Ovary (tissue), 10 donors: ENCODE measurements around the gene UBE3C. TPM values are rescaled to one million over a fixed set of nuclear protein-coding genes. Genes with fewer than 3 reads are reported as not detected.

Experiments
- DNase-seq, 5 donors: peaks; one replicate each; pipeline ENCODE4 v3.0.0-alpha.2; 2019 to 2020
- H3K27ac ChIP-seq, 2 donors: fragments of 200-600 bp; one replicate each; pipeline versions ENCODE4 v1.5.1 to v1.8.0; 2019 to 2022
- H3K27me3 ChIP-seq: fragments of 200-600 bp; one replicate; pipeline ENCODE4 v1.8.0; 2022
- H3K36me3 ChIP-seq: fragments of 200-600 bp; sonication (generic); one replicate; pipeline ENCODE4 v1.5.1; 2019
- H3K4me1 ChIP-seq: one replicate; pipeline ENCODE4 v1.8.1; 2013; ENCODE audit warnings: mild to moderate bottlenecking, moderate library complexity; ENCODE audit not compliant: insufficient read depth
- H3K4me3 ChIP-seq: fragments of 200-600 bp; sonication (generic); one replicate; pipeline ENCODE4 v1.5.1; 2017
- H3K9me3 ChIP-seq, 2 donors: fragments of 200-600 bp in 1 of 2; sonication (generic) in 1 of 2; one replicate each; pipeline versions ENCODE4 v1.5.1 to v1.8.1; 2013 to 2019; ENCODE audit warnings: mild to moderate bottlenecking in 1 of 2, moderate library complexity in 1 of 2
- CTCF ChIP-seq, 3 donors: fragments of 450-650 bp in 2 of 3; fragments of 200-600 bp in 1 of 3; IDR thresholded peaks; one replicate each; pipeline versions ENCODE4 v1.5.1 to v1.8.0; 2016 to 2022; ENCODE audit warnings: antibody characterized with exemption in 3 of 3, mild to moderate bottlenecking in 1 of 3
- EP300 ChIP-seq: sonication (generic); formaldehyde crosslinking; IDR thresholded peaks from one replicate; pipeline ENCODE4 v1.6.1; 2017; ENCODE audit warnings: antibody characterized with exemption
- POLR2A ChIP-seq: fragments of 450-650 bp; IDR thresholded peaks from one replicate; pipeline ENCODE4 v1.6.1; 2017; ENCODE audit warnings: antibody characterized with exemption, mild to moderate bottlenecking, moderate library complexity
- WGBS, 3 donors: extraction: QIAGEN DNeasy Blood & Tissue Kit in 1 of 3; methylation state at CpG; one replicate each; pipeline versions ENCODE4 v1.1.5 to v1.1.7; 2013 to 2017; 5-methylcytosine and 5-hydroxymethylcytosine counted together
- intact Hi-C, 4 donors: fragments of 100-400 bp; cut with DNase I; formaldehyde crosslinking; loops; one replicate each; pipeline versions ENCODE4 v1.11.0 to v1.15.1; 2022 to 2023
- long read RNA-seq, 3 donors: library from polyadenylated mRNA in 2 of 3; unstranded in 2 of 3; transcript quantifications; one replicate each; pipeline ENCODE4 v2.0.0 and lab custom pipeline, GENCODE V29; 2021 to 2026
- polyA plus RNA-seq, 2 donors: library from polyadenylated mRNA; stranded (reverse); fragments of 200-250 nt in 1 of 2; fragments of 350-450 nt in 1 of 2; fragmentation: Illumina TruSeq in 1 of 2; extraction: RNeasy Lipid Tissue Mini Kit (QIAGEN cat#74804) in 1 of 2; gene quantifications; one replicate each; pipeline ENCODE4 v1.2.3, GENCODE V29; 2013 to 2014
- total RNA-seq, 7 donors: library from RNA; depleted of rRNA in 2 of 7; stranded (reverse); fragments of >200 nt in 2 of 7; fragmentation: NEBNext Ultra II Directional in 3 of 7; extraction: Animal tissue kit (Norgen Biotek cat#: 25700) in 3 of 7; gene quantifications; one replicate each; pipeline versions ENCODE4 v1.1.0 to v1.2.4, GENCODE V29; 2016 to 2023
- donor health status: DM: no; HTN: no; CAD: no; lungs with moderate emphysema.
- donor health status: DM: no; HTN: no; CAD: no.
- donor health status: Bipolar disorder and iron deficiency.
- donor health status: DM: yes; HTN: yes; CAD: no.
- donor health status: DM: no; HTN: no; CAD: no.
- donor health status: DM: yes; HTN: yes; CAD: no.

The UBE3C gene
- total RNA-seq: 10 to 100 TPM; 41.9 to 62.7 (median 47.5) TPM
- 10 to 100 TPM; 21.5 to 40.3 TPM for polyA plus RNA-seq
- long read RNA-seq, donor 1, partial matches to known transcripts: 4 of 18 reads
- long read RNA-seq, donor 1, other reads (novel, unspliced or antisense): 12 of 18 reads
- long read RNA-seq, donor 2, full-length matches to known transcripts: 3 of 3 reads
- long read RNA-seq, donor 2, partial matches to known transcripts: 0 of 3 reads
- long read RNA-seq, donor 2, other reads (novel, unspliced or antisense): 0 of 3 reads
- long read RNA-seq, donor 3, full-length matches to known transcripts: 62 of 84 reads
- long read RNA-seq, donor 3, partial matches to known transcripts: 9 of 84 reads
- long read RNA-seq, donor 3, other reads (novel, unspliced or antisense): 13 of 84 reads

- no peaks in the 10 kb centered on the region for H3K36me3 ChIP-seq
- peak within 1 kb of the TSS; percentile 64 for H3K4me3 ChIP-seq
- peaks cover 13% of the 10 kb centered on the region for H3K4me1 ChIP-seq
- WGBS, 3 donors: 1% methylated on average over 24 to 80 of the region's 80 CpGs
- peak; percentile 89 to 96 (median 95) for DNase-seq
- no peaks in the 10 kb centered on the region for H3K27me3 ChIP-seq
- TF ChIP-seq POLR2A (peak; percentile 54), EP300 (no peak)
- intact Hi-C loops: no loop called here
- peak within 1 kb of the TSS; percentile 81 to 92 for H3K27ac ChIP-seq
- H3K9me3 ChIP-seq: no peaks in the 10 kb centered on the region
Observed at GRCh38 chr7:157138424-157139110, at the start of gene UBE3C. Gene UBE3C, plus strand, starts transcription at chr7:157138926. Its CDS starts 347 bp downstream, at chr7:157139273.

GRCh38 chr7:157089100-157089610 is 49.6 kb upstream of the UBE3C start:
- intact Hi-C loops: loop anchor here in 1 of 4 donors (10.0 kb wide), 1 partner anchor 504 kb away; no protein-coding TSS in a partner anchor
- Histone ChIP-seq H3K27ac (no peak overlapping the region), H3K36me3 (no peaks in the 10 kb centered on the region), H3K4me3 (no peak overlapping the region), H3K4me1 (no peaks in the 10 kb centered on the region), H3K27me3 (no peaks in the 10 kb centered on the region), H3K9me3 (peaks cover 2 to 6% of the 10 kb centered on the region in 2 donors)
- DNase-seq: no peak
- no peak for TF ChIP-seq CTCF (IDR thresholded peaks at IDR 0.05)
- TF ChIP-seq POLR2A: no peak
- TF ChIP-seq EP300: no peak
- 17 to 24% (median 19%) methylated on average over 14 to 15 of the region's 15 CpGs for WGBS, 3 donors

GRCh38 chr7:157090485-157091165 is 48.1 kb upstream of the UBE3C start:
- intact Hi-C loops: no loop called here
- Histone ChIP-seq H3K27ac (no peak overlapping the region), H3K36me3 (no peaks in the 10 kb centered on the region), H3K4me1 (no peaks in the 10 kb centered on the region), H3K9me3 (no peaks in the 10 kb centered on the region), H3K4me3 (no peak overlapping the region), H3K27me3 (no peaks in the 10 kb centered on the region)
- 83 to 88% (median 87%) methylated on average over 24 to 25 of the region's 25 CpGs for WGBS, 3 donors
- TF ChIP-seq EP300: no peak
- no peak for TF ChIP-seq CTCF (IDR thresholded peaks at IDR 0.05)
- TF ChIP-seq POLR2A: no peak
- no peak for DNase-seq

- 17 to 22% (median 22%) methylated on average over 26 of the region's 26 CpGs for WGBS, 3 donors
- DNase-seq: no peak
- Histone ChIP-seq H3K4me1 (no peaks in the 10 kb centered on the region), H3K27me3 (no peaks in the 10 kb centered on the region), H3K4me3 (no peak overlapping the region), H3K27ac (no peak overlapping the region), H3K9me3 (no peaks in the 10 kb centered on the region), H3K36me3 (no peaks in the 10 kb centered on the region)
- TF ChIP-seq EP300 (no peak), POLR2A (no peak), CTCF (IDR thresholded peaks at IDR 0.05) (no peak)
- intact Hi-C loops: no loop called here
Observed at GRCh38 chr7:157096286-157097055, 42.3 kb upstream of the UBE3C start.
